Cortex of kidney (tissue), 1 donor: ENCODE data around the gene PPIB.
"Not testable (repeated sequence)": the region's sequence is repeated elsewhere in the genome, so short reads cannot be mapped to it uniquely, and the experiment has no call there.

Experiments used
- DNase-seq: peaks from one replicate; lab custom pipeline; 2025; lab: John Stamatoyannopoulos, UW

Gene PPIB

GRCh38 chr15:64141798-64142512 lies 20.9 kb downstream of the PPIB start:
- DNase-seq = no peak

GRCh38 chr15:64138331-64138941 lies 24.4 kb downstream of the PPIB start:
- DNase-seq = no peak

DNA sequence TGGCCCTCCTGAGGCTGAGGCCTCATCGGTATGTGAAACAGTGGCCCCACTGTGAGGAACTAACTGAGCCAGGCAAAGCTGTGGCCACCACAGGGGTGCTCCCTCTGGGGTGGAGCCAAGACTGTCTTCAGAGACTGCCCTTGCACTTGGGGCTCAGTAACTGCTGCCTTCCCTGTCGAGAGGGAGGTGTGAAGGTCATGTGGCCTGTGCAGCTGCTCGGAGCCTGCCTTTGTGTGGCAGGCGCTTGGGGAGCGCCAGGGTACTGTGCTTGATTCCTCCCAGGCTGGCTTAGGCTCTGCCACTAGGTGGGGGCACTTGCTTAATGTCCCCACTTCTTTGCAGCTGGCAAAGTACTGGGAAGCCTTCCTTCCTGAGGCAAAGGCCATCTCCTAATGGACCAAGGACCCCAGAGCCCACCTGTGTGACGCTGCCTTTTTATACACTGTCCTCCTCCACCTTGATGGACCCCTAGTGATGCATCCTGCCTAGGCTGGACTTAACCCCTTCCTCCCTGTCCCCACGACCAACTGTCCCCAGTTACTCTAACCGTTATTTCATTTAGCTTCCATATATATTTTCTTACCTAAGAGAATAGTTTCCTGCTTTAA lies 25.5 kb downstream of the PPIB start:
- no peak for DNase-seq

DNA sequence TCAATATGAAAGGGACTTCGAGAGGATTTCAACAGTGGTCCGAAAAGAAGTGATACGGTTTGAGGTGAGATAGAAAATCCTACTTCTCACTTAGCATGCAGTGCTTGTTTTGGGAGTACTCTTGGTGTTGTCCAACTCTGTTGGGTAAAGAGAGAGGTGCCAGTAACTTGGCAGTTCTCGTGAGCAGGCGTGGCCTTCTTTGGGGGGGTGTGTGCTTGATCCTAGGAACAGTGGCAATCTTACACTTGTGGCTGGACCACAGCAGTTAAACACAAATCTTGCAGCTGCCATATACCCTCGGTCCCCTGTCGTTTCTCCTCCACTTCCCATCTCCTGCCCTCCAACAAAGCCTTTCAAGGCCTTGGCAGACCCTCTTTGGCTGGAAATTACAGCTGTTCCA lies 26.5 kb downstream of the PPIB start:
- DNase-seq = no peak

DNA sequence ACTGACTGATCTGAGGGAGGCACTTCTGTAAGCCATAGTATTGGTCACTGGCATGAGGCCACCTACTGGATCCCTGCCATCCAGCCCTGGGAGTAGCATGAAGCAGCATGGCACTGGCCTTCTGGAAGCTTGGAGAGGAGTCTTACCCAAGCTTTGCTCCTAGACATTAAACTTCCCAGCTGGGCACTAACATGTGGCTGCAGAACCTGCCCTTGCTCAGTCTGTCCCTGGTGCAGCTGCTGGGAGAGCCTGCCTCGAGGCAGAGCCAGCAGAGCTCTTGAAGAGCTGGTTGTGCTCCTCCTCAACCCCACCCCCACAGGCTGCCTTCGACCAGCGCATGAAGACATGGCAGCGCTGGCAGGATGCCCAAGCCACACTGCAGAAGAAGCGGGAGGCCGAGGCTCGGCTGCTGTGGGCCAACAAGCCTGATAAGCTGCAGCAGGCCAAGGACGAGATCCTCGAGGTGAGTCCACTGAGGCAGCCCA lies 28.4 kb downstream of the PPIB start:
- no peak for DNase-seq

DNA sequence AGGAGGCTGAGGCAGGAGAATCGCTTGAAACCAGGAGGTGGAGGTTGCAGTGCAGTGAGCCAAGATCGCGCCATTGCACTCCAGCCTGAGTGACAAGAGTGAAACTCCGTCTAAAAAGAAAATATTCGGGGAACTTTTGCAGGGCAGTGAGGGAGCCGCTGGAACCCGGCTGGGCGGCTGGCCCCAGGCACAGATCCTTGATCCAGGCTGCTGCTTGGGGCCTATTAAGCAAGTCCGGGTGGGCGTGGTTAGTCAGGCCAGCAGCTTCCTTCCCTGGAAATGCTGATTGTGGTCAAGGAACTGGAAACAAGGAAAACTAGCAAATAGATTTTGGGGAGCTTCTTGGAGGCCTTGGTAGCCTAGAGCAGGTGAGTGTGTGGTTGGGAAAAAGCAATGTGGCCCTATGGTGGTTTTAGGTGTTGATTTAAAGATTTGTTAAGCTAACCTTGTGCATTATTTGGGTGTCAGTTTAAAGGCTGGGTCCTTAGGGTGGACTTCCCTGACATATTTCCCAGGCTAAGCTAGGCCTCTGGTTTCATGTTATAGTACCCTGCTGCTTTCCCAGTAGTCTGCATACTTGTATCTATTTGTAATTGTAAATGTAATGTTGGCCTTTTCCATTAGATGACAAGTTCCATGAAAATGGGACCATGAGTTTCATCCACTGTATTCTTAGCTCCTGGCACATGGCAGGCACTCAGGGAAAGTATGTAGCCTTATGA lies 29.0 kb downstream of the PPIB start:
- DNase-seq = no peak

DNA sequence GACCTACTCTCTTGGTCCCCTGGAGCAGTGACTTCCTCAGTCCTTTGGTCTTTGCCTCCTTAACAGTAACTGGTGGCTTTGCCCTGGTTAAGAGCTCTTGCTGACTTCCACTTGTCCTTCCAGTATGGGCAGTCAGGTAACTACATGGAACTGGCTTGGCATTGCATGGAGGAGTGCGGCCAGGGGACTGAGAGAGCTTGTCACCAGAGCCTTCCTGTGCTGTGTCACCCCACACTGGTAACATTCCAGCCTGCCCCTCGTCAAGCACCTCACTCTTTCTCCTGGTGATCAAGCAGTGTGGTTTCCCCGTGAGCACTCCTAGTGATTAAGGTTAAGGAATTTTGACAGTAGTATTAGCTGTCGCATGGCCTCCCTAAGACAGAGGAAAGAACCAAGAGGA lies 30.6 kb downstream of the PPIB start:
- no peak for DNase-seq

DNA sequence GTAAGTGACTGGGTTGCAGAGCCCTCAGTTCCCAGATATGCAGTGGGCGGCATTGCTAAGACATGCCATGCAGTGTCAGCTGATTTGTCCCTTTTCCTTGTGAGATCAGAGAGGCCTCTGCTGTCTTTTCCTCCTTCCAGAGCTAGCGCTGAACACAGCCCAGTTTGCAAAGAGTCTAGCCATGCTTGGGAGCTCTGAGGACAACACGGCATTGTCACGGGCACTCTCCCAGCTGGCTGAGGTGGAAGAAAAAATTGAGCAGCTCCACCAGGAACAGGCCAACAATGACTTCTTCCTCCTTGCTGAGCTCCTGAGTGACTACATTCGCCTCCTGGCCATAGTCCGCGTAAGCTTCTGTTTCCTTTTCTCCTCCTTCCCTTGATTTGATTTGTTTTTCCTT lies 31.3 kb downstream of the PPIB start:
- no peak for DNase-seq

- no peak for DNase-seq
These were observed 32.7 kb downstream of the PPIB start for GRCh38 chr15:64130159-64130558.

GRCh38 chr15:64127521-64128270 lies 35.1 kb downstream of the PPIB start:
- no peak for DNase-seq

DNA sequence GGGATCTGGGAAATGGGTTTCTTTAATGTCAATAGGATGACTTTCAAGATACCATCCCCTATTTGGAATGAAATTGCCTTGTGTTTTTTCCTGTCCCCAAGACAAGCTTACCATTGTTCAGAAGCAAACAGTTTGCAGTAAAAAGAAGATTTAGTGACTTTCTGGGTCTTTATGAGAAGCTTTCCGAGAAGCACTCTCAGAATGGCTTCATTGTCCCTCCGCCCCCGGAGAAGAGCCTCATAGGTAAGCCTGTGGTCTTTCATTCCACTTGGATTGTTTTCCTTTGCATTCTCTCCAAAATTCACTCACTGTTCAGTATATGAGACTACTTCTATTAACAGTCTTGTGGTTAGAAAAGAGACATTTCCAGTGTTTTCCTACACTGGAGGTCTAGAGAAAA lies 36.8 kb downstream of the PPIB start:
- DNase-seq = no peak

DNA sequence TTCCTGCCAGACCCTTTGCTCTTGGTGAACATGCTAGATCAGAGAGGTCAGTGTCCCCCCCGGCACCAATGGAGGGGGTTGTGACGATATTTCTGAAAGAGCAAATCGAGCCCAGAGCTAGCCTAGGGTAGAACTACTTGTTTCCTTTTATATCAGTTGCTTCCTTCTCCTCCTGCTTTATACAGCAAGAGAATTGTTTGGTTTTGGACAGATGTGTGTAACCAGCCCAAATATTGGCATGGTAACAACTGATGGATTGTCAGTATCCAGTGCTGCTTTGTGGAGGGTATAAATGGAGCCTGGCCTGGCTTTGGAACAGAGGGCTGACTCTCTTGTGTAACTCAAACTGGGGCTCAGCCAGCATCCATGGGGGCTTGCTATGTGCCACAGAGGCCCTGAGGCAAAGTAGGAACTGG lies 39.9 kb downstream of the PPIB start:
- no peak for DNase-seq

GRCh38 chr15:64122444-64122843 lies 40.4 kb downstream of the PPIB start:
- no peak for DNase-seq

DNA sequence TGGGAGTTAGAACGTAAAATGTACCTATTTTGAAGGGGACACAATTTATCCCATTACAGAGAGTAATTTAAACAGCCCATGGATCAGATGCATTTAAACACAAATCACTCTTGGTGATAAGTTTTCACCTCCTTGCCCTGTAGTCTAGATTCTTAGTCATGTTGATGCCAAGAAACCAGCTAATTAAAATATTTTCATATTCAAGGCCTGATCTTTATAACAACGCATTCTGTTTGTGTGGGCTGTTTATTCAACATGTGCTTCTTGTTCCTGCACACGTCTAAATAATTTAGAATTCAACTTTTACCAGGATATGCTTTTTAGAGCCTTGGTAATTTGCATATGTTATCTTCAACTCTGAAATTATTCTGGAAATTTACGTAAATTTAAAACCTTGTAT lies 41.2 kb downstream of the PPIB start:
- DNase-seq = no peak

- DNase-seq = not testable (repeated sequence)
These were observed 42.5 kb downstream of the PPIB start for GRCh38 chr15:64120322-64120721.

DNA sequence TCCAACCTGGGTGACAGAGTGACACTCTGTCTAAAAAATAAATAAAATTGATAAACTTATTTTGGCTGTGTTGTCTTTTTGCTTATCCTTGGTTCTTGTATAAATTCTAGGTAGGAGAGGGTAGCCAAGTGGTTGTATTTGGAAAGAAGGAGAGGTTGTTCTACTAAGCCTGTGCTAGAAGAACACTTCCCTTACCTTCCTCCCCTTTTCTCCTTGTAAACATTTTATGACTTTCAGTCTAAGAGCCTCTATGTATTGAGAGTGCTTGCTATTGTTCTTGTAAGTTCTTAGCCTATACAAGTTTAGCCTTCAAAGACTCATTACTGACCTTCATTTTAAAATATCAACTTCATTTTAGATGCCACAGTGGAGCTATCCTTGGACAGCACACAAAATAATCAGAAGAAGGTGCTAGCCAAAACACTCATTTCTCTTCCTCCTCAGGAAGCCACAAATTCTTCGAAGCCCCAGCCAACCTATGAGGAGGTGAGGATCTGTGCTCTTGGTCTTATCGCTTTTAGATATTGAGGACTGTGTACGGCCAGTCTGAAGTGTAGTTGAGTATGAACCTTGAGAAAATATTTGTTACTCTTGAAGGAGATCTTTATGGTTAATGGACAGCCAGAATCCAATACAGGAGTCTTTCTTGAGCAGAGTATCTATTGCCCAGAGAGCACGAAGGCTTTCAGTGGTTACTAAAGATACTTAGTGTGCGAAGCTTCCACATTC lies 44.9 kb downstream of the PPIB start:
- no peak for DNase-seq

DNA sequence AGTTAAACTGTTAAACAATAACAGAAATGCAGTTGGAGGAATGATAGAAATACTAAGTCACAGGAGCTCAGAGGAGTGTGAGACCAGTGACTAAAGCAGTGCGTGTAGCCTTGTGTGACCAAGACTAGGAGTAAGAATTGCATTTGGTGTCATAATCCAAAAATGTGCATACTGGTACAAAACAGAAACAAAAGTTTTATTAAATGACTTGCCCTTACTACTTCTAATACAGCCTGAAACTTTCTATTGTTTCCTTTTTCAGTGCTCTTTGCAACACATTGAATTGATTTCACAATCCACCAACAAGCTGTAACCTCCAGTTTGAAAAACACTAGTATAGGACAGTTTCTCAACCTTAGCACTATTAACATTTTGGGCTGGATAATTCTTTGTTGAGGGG lies 49.9 kb downstream of the PPIB start:
- no peak for DNase-seq

- no peak for DNase-seq
These were observed 50.6 kb downstream of the PPIB start for GRCh38 chr15:64112073-64112772.

DNA sequence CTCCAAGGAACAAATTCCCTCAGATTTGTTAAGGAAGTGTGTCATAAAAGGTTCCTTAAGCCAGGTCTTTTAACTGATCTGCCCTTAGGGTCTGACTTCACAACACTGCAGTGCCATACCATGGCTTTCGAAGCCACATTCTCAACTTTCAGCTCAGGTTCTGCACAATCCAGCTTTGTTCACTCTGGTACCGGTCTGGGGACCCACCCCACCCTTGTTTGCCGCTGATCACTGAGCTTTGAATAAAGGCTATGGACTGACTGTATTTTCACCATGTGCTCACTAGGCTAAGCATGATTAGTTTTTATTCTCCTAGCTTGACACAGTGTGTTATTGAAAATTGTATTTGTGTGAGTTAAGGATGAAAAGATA lies 51.2 kb downstream of the PPIB start:
- no peak for DNase-seq

GRCh38 chr15:64110950-64111678 lies 51.7 kb downstream of the PPIB start:
- no peak for DNase-seq
